Mesothelial cell of epicardium (in vitro differentiated cells): Measurements from ENCODE around the gene OAS3. TPM values are rescaled to one million over a fixed set of nuclear protein-coding genes. Genes with fewer than 3 reads are reported as not detected.

ENCODE experiments used
- DNase-seq, 2 experiments: peaks; one replicate each; pipeline ENCODE4 v3.0.0; 2021; ENCODE audit warnings: low spot score in 2 of 2; ENCODE audit not compliant: unreplicated experiment in 2 of 2
- H3K27ac Mint-ChIP-seq: 2 replicates; pipeline ENCODE4 v1.8.0; 2021; ENCODE audit warnings: mixed read lengths
- H3K27me3 Mint-ChIP-seq: 2 replicates; pipeline ENCODE4 v1.8.0; 2021; ENCODE audit warnings: low read depth, mixed read lengths
- H3K36me3 Mint-ChIP-seq: 2 replicates; pipeline ENCODE4 v1.8.0; 2021; ENCODE audit warnings: mixed read lengths
- H3K4me1 Mint-ChIP-seq: 2 replicates; pipeline ENCODE4 v1.8.0; 2021; ENCODE audit warnings: mixed read lengths
- H3K4me3 Mint-ChIP-seq: 2 replicates; pipeline ENCODE4 v1.8.0; 2021; ENCODE audit warnings: mild to moderate bottlenecking, moderate library complexity, mixed read lengths
- H3K9me3 Mint-ChIP-seq: 2 replicates; pipeline ENCODE4 v1.8.0; 2021; ENCODE audit warnings: mixed read lengths
- CTCF ChIP-seq: fragments of 200-600 bp; sonication (generic); IDR thresholded peaks from one replicate; pipeline ENCODE4 v1.5.0; 2021; ENCODE audit warnings: antibody characterized with exemption; ENCODE audit not compliant: unreplicated experiment
- total RNA-seq: library from RNA; stranded (reverse); gene quantifications from 3 replicates; pipeline ENCODE4 v1.2.1, GENCODE V29; 2021

Gene OAS3
- total RNA-seq, 1 donor from 2014 or later: 6.5 TPM

GRCh38 chr12:112969547-112970306, 31.5 kb downstream of the OAS3 start:
- H3K36me3 Mint-ChIP-seq: no peaks in the 10 kb centered on the region
- no peak overlapping the region for H3K27ac Mint-ChIP-seq
- H3K27me3 Mint-ChIP-seq: peaks cover 26% of the 10 kb centered on the region
- no peak overlapping the region for H3K4me3 Mint-ChIP-seq
- peaks cover 4% of the 10 kb centered on the region for H3K9me3 Mint-ChIP-seq
- no peak for DNase-seq
- TF ChIP-seq CTCF: no peak
- H3K4me1 Mint-ChIP-seq: no peaks in the 10 kb centered on the region

- H3K36me3 Mint-ChIP-seq: no peaks in the 10 kb centered on the region
- no peak overlapping the region for H3K27ac Mint-ChIP-seq
- no peak overlapping the region for H3K4me3 Mint-ChIP-seq
- peaks cover 27% of the 10 kb centered on the region for H3K27me3 Mint-ChIP-seq
- DNase-seq: no peak
- no peaks in the 10 kb centered on the region for H3K4me1 Mint-ChIP-seq
- H3K9me3 Mint-ChIP-seq: peaks cover 4% of the 10 kb centered on the region
- no peak for TF ChIP-seq CTCF
These were observed 32.1 kb downstream of the OAS3 start for GRCh38 chr12:112970391-112970790.

- no peak for DNase-seq
- H3K9me3 Mint-ChIP-seq: peaks cover 4% of the 10 kb centered on the region
- no peaks in the 10 kb centered on the region for H3K4me1 Mint-ChIP-seq
- no peak for TF ChIP-seq CTCF
- H3K27ac Mint-ChIP-seq: no peak overlapping the region
- H3K36me3 Mint-ChIP-seq: no peaks in the 10 kb centered on the region
- no peak overlapping the region for H3K4me3 Mint-ChIP-seq
- peaks cover 23% of the 10 kb centered on the region for H3K27me3 Mint-ChIP-seq
These were observed 33.0 kb downstream of the OAS3 start for GRCh38 chr12:112971248-112971647.

GRCh38 chr12:112973011-112973735, 34.9 kb downstream of the OAS3 start:
- Mint-ChIP-seq H3K27ac (no peak overlapping the region), H3K4me3 (no peak overlapping the region), H3K9me3 (peaks cover 4% of the 10 kb centered on the region), H3K36me3 (no peaks in the 10 kb centered on the region), H3K27me3 (peaks cover 18% of the 10 kb centered on the region), H3K4me1 (no peaks in the 10 kb centered on the region)
- no peak for DNase-seq
- TF ChIP-seq CTCF: no peak

- TF ChIP-seq CTCF: no peak
- H3K4me3 Mint-ChIP-seq: no peak overlapping the region
- no peak overlapping the region for H3K27ac Mint-ChIP-seq
- H3K9me3 Mint-ChIP-seq: peaks cover 4% of the 10 kb centered on the region
- H3K4me1 Mint-ChIP-seq: no peaks in the 10 kb centered on the region
- H3K36me3 Mint-ChIP-seq: no peaks in the 10 kb centered on the region
- no peak for DNase-seq
- peaks cover 18% of the 10 kb centered on the region for H3K27me3 Mint-ChIP-seq
These were observed 35.6 kb downstream of the OAS3 start for GRCh38 chr12:112973818-112974231.
